ENCODE measurements around the gene ULK4.
A peak's percentile ranks its signal among the peaks of the same experiment; 100 is the strongest.

ULK4 gene

GRCh38 chr3:41960826-41961750 is 815 bp downstream of the ULK4 start:
- TF ChIP-seq CTCF (IDR thresholded peaks at IDR 0.05; ENCODE audit: low read length, missing control alignments) = no peak
- peak; percentile 71 for DNase-seq (ENCODE audit: low read depth)
- H3K4me3 ChIP-seq (replicated peaks; ENCODE audit: low read depth, low read length) = peak overlapping the region; percentile 90

- H3K4me3 ChIP-seq (replicated peaks; ENCODE audit: low read depth, low read length) = no peak overlapping the region
- TF ChIP-seq CTCF (IDR thresholded peaks at IDR 0.05; ENCODE audit: low read length, missing control alignments) = no peak
- no peak for DNase-seq (ENCODE audit: low read depth)
Observed at GRCh38 chr3:41956574-41956973, 5.3 kb downstream of the ULK4 start.

- H3K4me3 ChIP-seq (replicated peaks; ENCODE audit: low read depth, low read length) = no peak overlapping the region
- no peak for TF ChIP-seq CTCF (IDR thresholded peaks at IDR 0.05; ENCODE audit: low read length, missing control alignments)
- DNase-seq (ENCODE audit: low read depth) = no peak
Observed at GRCh38 chr3:41955192-41955591, 6.7 kb downstream of the ULK4 start.

- DNase-seq (ENCODE audit: low read depth) = no peak
- no peak for TF ChIP-seq CTCF (IDR thresholded peaks at IDR 0.05; ENCODE audit: low read length, missing control alignments)
- no peak overlapping the region for H3K4me3 ChIP-seq (replicated peaks; ENCODE audit: low read depth, low read length)
Observed at GRCh38 chr3:41943311-41943843, 18.5 kb downstream of the ULK4 start.

GRCh38 chr3:41940393-41940792 is 21.5 kb downstream of the ULK4 start:
- no peak for TF ChIP-seq CTCF (IDR thresholded peaks at IDR 0.05; ENCODE audit: low read length, missing control alignments)
- no peak for DNase-seq (ENCODE audit: low read depth)

GRCh38 chr3:41936384-41936783 is 25.5 kb downstream of the ULK4 start:
- H3K4me3 ChIP-seq (replicated peaks; ENCODE audit: low read depth, low read length) = no peak overlapping the region
- TF ChIP-seq CTCF (IDR thresholded peaks at IDR 0.05; ENCODE audit: low read length, missing control alignments) = no peak
- DNase-seq (ENCODE audit: low read depth) = no peak

More at GRCh38 chr3:41940393-41940792, 21.5 kb downstream of the ULK4 start:
- no peak overlapping the region for H3K4me3 ChIP-seq (replicated peaks; ENCODE audit: low read depth, low read length)
